GM13977 (cell line): ENCODE measurements around the gene SIRT4.

Source experiments
- DNase-seq: peaks from one replicate; pipeline ENCODE4 v3.0.0; 2012; ENCODE audit warnings: low spot score
- in situ Hi-C: fragments of 300-500 bp; cut with MboI; formaldehyde crosslinking; loops from one replicate; pipeline ENCODE4 v1.12.0; 2022; ENCODE audit warnings: low sequenced_read_pairs, low pct_unique_long_range_greater_than_20kb, mixed read lengths, inconsistent platforms; ENCODE audit not compliant: unreplicated experiment
- TF ChIP-seq, protein P1 (sequence below): IDR thresholded peaks from 2 replicates; pipeline ENCODE4 v1.5.1; 2012; ENCODE audit warnings: mild to moderate bottlenecking, control low read depth; ENCODE audit not compliant: insufficient read depth; ENCODE audit errors: extremely low read depth, missing control alignments

The SIRT4 gene

DNA sequence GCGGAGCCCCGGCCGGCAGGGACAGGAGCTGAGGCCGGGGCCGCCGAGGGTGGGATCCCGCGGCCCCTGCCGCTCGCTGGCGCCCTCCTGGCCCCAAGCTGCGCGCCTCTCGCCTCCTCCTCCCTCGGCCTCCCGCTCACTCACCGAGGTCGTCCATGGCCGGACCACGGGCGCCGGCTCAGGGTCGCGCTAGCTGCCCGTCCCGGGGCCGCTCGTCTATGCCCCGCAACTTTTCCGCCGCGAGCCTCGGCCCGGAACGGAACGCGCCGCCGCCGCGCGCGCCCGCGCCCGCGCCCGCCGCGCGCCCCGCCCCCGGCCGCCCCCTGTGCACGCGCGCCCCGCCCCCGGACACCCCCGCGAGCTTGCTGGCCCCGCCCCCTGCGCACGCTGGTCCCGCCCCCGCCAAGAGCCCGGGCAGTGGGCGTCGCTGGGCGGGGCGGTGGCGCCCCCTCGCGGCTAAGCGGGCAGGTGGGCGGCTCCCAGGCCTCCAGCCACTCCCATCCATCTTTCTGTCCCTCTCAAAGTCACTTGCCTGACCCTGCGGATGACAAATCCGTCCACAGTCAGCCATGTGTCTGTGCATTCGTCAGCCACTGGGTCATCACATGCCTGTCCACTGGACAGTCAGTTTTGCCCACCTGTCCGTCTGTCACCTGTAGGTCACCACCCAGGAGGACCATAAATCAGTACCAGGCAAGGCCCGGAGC is 36.5 kb upstream of the SIRT4 start, which contains the start of gene PXN:
TSS of gene PXN (minus strand) at position 258 of the 707 bp plus-strand sequence. CDS start at position 157, 101 bp downstream.
- TF ChIP-seq, protein P1, sequence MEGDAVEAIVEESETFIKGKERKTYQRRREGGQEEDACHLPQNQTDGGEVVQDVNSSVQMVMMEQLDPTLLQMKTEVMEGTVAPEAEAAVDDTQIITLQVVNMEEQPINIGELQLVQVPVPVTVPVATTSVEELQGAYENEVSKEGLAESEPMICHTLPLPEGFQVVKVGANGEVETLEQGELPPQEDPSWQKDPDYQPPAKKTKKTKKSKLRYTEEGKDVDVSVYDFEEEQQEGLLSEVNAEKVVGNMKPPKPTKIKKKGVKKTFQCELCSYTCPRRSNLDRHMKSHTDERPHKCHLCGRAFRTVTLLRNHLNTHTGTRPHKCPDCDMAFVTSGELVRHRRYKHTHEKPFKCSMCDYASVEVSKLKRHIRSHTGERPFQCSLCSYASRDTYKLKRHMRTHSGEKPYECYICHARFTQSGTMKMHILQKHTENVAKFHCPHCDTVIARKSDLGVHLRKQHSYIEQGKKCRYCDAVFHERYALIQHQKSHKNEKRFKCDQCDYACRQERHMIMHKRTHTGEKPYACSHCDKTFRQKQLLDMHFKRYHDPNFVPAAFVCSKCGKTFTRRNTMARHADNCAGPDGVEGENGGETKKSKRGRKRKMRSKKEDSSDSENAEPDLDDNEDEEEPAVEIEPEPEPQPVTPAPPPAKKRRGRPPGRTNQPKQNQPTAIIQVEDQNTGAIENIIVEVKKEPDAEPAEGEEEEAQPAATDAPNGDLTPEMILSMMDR: peak; percentile 87
- in situ Hi-C loops: no loop called here
- peak; percentile 96 for DNase-seq

DNA sequence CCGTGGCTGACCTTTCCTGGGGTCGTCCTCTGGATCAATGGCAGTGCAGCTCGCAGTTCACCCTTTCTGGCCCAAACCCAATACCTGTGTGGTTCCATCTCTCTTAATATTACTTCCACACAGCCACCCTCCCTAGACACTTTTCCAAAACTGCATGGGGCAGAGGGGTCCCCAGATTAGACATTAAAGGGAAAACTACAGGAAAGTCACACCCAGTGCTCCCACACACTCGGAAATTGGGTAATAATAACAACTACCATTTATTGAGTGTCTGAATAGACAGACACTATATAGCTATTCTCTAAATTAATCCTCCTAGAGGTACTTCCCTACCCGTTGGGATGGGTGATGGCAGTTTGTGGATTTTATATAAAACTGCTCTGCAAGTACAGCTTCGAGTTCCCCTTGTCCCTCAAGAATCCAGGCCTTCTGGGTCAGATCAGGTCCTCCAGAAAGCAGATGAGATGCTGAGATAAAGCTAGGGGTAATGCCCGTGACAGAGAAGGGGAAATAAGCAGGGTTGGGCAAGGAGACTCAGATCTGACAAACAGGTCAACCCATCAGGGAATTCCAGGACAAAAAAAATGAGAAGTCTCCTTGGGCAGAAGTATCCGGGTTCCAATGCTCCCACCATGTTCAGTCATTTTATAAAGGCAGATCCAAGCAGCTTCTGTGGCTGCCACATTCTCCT is 35.8 kb upstream of the SIRT4 start:
- DNase-seq: no peak
- TF ChIP-seq, protein P1: no peak
- in situ Hi-C loops: no loop called here

DNA sequence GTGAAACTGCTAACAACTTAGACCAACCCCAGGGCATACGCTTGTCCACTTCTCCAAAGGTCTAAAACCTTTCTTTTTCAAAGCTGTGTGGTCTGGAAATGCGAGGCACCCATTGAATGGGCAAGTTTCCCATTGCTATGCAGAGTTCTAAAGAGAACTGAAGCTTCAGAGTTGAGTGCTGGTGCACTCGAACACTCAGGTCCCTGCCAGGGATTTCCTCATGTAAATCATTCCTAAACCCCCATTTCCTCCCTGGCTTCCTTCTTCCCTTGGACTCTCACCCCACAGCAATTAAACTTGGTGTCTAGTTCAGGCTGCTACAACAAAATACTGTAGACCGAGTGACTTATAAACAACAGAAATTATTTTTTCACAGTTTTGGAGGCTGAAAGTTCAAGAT is 34.4 kb upstream of the SIRT4 start:
- in situ Hi-C loops: no loop called here
- TF ChIP-seq, protein P1: no peak
- DNase-seq: no peak

DNA sequence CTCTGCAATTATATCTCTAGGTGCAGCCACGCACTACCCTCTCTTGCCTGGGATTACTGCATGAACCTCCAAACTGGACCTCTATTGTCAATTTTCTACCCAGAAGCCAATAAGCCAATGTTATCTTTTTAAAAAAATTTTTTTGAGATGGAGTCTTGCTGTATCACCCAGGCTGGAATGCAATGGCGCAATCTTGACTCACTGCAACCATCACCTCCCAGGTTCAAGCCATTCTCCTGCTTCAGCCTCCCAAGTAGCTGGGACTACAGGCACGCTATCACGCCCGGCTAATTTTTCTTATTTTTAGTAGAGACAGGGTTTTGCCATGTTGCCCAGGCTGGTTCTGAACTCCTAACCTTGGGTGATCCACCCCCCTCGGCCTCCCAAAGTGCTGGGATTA is 25.4 kb upstream of the SIRT4 start:
- TF ChIP-seq, protein P1: no peak
- no peak for DNase-seq
- in situ Hi-C loops: no loop called here

DNA sequence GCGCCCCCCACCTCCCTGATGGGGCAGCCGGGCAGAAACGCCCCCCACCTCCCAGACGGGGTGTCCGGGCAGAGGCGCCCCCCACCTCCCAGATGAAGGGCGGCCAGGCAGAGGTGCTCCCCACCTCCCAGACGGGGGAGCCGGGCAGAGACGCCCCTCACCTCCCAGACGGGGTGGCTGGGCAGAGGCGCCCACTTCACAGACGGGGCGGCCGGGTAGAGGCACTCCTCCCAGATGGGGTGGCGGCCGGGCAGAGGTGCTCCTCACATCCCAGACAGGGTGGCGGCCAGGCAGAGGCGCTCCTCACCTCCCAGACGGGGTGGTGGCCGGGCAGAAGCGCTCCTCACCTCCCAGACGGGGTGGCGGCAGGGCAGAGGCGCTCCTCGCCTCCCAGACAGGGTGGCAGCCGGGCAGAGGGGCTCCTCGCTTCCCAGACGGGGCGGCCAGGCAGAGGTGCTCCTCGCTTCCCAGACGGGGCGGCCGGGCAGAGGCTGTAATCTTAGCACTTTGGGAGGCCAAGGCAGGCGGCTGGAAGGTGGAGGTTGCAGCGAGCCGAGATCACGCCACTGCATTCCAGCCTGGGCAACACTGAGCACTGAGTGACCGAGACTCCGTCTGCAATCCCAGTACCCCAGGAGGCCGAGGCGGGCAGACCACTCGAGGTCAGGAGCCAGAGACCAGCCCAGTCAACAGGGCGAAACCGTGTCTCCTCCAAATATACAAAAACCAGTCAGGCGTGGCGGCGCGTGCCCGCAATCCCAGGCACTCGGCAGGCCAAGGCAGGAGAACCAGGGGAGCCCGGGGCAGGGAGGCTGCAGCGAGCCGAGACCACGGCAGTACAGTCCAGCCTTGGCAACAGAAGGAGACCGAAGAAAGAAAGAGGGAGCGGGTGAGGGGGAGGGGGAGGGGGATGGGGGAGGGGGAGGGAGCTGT is 23.7 kb upstream of the SIRT4 start:
- TF ChIP-seq, protein P1: no peak
- in situ Hi-C loops: no loop called here
- DNase-seq: no peak

DNA sequence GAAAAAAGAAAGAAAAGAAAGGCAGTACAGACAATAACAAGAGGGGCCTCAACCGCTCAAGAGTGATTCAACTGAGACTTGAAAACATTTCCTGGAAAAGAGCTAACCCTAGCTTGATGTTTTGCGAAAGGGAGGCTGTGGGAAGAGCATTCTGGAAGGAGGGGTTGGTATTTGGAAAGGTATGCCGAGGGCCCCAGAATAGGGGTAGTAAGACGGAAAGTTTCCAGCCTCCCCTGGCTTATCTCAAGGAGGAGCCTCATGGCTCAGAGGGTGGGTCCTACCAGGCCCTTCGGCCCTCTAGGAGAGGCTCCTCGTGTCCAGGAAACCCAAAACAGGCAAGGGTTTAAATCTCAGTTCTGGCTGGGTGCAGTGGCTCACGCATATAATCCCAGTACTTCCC is 18.8 kb upstream of the SIRT4 start:
- in situ Hi-C loops: no loop called here
- TF ChIP-seq, protein P1: no peak
- DNase-seq: no peak
